T follicular helper cell (primary cell): ENCODE results near the gene ST3GAL3.
"Not testable (repeated sequence)": the region's sequence is repeated elsewhere in the genome, so short reads cannot be mapped to it uniquely, and the experiment has no call there.

Experiments
- DNase-seq: peaks from one replicate; pipeline ENCODE4 v3.0.0-alpha.2; 2020; ENCODE audit warnings: low read depth

Gene ST3GAL3

DNA sequence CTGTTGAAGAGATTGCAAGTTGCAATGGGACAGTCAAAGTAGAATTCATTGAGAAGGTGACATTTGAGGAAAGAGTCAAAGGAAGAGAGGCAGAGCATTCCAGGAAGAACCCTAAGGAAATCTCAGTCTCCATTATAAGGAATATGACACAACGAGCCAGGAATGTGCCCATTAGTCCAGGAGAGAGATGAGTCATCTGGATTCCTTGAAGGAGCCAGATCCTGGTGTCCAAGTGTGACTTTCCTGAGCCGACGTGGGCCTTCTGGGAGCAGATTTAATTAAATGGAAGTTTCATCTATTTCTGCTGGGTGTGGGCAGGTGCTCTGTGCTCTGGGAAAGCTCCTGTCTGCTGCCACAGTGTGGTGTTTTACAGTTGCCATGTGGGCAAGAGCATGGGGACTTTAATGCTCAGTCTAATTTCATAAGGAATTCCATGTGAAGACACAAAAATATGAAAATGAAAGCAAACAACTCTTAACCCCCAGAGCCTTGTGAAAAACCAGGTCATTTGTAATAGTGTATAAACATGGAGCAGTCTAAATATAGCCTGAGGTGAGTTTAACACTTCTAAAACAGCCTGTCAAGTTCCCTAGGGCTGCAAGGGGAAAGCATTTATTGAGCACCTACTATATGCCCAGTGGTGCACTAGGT lies 114.8 kb downstream of the ST3GAL3 start:
- DNase-seq = no peak

DNA sequence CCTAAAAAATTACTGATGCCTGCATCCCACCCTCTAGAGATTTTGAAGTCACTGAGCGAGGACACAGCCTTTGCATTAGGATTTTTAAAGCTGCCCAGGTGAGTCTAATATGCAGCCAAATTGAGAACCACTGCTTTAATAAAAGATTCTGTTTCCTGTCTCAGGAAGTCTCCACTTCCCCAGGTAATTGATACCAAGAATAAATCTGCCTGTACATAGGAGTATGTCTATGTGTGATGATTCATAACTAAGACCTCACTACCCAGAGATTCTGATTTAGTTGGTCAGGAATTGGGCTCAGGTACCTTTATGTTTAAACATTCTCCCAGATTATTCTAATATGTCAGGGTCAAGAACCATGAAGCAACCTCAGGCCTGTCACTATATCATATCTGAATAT lies 117.5 kb downstream of the ST3GAL3 start:
- DNase-seq = no peak

DNA sequence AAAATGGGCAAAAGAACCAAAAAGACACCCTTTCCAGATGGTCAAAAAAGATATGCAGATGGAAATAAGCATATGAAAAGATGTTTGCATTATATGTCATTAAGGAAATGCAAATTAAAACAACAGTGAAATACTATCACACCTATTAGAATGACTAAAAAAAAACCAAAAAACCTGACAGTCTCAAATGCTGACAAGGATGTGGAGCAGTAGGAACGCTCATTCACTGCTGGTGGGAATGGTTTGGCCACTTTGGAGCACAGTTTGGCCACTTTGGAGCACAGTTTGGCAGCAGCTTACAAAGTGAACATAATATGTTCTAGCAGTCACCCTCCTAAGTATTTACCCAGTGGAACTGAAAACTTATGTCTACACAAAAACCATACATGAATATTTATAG lies 121.2 kb downstream of the ST3GAL3 start:
- no peak for DNase-seq

DNA sequence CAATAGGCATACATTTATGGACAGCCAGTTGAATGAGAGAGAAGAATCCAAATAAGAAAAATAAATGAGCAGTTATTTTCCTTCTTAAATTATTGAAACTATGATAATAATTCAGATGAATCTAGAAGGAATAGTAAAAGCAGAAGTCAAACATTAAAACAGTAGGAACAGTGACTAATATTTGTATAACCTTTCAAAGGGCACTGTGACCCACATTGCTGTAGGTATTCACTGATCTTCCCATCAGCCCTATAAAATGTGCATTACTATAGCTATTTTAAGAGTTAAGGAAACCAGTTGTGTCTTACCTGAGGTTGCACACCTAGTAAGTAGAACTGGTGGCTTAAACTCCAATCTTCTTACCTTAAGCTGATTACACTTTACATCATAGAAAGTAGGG lies 123.5 kb downstream of the ST3GAL3 start:
- no peak for DNase-seq

DNA sequence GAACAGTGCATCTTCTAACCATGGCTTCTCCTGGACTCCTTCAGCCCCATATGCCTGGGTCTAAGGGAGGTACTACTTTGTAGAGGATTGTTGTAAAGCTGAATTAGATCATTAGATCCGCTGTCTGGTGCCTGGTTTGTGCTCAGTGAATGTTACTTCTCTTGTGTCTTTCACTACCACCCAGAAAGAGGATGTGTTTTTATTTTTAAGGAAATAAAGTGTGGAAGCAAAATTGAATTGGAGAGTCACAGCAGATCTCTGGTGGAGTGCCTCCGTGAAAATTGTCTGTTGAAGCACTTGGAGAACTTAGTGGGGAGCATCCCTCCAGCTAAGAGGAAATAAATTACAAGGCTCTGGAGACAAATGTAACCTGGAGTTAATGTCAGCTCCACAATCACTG lies 124.5 kb downstream of the ST3GAL3 start:
- DNase-seq = no peak

DNA sequence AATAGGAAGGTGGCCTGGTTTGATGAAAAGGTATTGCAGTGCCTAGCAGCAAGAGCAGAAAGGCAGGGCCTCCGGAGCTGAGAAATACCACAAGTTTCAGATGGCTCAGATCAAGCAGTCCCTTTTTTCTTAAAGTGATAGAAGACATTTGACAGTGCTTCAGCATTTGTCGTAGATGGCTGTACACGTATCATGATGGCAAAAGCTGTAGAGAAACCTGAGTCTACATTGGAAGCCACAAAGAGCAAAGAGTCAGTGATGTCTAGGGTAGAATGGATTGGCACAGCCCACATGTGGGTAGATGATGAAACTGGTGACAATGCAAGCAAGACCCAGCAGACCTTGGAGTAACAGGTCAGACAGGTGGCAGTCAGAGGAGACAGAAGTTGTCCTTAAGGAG lies 124.9 kb downstream of the ST3GAL3 start:
- no peak for DNase-seq

DNA sequence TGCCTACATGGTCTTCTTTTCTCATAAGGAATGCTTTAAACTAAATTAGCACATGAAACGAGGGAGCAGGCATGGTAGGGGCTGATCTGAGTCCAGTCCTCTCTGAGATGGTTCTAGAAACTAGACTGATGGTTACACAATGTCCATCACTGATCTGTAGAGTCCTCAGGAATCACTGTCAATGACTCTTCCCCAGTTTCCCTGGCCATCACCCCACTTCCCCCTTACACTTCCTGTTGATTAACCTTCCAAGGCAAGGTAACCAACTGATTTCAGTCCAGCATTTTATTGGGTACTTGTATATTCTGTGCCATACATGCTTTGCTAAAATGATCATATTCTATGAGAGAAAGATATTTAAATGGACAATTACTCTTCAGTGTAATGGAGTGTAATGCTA lies 125.7 kb downstream of the ST3GAL3 start:
- no peak for DNase-seq

DNA sequence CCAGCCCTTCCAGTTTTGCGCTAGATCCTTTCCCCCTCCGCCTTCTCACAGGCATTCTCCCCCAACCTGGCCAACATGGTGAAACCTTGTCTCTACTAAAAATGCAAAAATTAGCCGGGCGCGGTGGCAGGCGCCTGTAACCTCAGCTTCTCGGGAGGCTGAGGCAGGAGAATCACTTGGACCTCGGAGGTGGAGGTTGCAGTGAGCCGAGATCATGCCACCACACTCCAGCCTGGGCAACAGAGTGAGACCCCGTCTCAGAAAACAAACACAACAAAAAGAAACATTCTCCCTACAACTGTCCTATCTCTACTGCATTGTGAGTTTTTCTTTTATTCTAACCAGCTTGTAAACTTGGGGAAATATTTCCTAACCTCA lies 126.6 kb downstream of the ST3GAL3 start:
- DNase-seq = not testable (repeated sequence)

DNA sequence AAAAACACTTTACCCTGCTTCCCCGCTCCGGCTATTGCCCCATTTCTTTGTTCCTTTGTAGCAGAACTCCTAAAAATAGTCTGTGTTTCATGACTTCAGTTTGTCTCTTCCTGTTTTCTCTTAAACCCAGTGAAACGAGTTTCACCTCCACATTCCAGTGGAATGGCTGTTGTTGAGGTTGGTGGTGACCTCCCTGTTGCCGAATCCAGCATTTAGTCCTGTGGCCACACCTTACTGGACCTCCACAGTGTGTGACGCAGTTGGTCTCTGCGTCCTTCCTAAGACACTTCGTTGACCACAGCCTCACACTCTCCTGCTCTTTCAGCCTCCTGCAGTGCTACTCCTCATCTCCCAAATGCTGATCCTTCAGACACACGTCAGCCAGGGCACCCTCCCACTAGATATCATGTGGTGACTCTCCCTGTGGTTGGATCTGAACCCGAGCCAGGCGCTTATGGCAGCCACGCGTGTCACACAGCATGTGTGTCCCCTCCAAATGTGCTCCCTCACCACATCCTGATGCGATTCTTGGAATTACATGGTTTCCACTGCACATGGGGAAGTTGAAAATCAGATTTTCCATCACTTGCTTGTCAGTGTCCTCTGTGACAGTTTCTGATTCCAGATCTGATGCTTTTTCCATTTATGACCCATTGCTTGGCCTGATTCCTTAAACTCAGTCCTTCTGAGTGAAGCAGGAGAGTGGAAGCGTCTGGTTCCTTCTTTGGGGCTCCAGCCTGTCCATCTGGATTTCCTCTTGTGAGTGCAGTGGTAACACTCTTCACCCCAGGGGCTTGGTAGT lies 127.1 kb downstream of the ST3GAL3 start:
- DNase-seq = no peak

DNA sequence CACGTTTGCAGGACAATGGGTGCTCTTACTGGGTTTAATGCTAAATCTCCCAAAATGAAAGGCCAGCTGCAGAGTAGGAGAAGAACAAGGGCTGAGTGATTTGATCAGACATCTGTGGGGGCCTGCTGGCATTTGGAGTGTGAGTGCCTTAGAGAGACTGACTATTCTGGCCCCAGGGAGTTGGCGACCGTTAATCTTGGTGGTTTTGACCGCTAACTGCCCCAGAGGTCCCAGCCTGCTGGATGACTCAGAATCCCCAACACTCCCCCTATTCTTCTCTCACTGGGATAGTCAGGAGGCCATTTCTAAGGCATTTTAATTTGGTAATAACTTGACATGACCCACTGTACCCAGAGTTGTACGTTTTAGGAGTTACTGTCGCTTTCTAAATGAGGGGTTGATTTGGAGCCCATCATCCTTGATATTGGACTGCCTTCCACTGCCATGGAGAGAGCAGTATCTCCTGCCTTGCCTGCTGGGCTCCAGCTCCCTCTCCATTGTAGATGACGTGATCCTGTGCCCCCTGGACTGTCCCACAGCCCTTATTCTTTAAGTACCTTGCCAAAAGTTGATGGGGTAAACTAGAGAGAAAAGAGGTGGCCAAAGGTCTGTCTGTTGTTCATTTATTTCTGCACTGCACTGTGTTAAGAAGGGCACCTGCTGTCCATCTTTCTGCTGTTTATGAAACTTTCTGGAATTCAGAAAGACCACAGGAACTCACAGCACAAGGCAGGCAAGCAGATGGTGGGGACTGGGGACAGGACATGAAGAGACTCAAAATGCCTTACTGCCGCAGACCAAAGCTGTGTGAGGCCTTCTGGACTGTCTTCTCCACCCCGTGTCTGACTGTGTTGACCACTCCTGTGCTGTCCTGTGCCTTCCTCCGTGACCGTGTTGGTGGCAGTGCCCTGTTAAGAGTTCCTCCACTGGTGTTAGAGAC lies 128.0 kb downstream of the ST3GAL3 start:
- DNase-seq = no peak

DNA sequence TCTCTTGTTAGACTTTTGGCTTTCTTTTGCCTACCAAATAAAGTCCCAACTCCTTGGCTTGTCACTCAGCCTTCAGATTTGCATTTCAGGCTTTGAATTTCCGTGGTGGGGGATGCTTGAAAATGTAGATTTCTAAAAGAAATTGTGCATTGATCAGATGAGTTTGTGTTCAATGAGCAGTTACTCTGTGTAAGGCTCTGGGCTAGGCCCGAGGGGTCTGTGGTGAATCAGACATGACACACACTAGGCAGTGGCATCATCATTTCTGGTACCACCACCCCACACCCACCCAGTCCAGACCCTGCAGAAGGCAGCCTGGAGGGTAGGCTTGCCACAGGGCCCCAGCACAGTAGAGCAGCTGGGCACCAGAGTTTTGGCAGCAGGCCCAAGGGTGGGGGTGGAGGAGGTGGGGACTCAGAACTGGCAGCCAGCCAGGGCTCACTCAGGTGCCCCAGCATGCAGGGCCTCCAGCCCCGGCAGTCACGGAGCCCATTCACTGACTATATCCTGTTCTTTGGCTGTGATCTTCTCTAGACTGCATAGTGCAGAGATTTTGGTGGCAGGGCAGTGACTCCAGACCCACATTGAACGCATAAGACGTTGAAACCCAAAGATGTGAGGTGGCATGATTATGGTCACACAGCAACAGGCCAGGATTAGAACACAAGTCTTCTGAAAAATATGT lies 129.1 kb downstream of the ST3GAL3 start:
- DNase-seq = peak; percentile 57

DNA sequence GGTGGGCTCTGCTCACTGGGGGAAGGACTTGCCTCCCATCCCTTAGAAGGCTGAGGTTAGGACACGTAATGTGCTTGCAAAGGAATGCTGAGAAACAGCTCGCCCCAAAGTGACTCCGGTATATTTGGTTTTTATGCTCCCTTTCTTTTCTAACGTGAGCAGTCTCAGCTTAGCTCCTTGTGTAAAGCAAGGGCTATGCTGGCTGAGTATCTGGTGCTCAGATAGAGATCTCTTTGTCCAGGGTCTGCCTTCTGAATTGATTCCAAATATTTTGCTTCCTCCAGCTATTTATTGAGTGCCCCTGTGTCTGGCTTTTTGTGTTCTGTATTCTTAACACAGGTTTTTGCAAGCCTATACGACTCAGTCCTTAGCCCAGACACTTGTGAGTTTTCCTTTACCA lies 131.7 kb downstream of the ST3GAL3 start:
- no peak for DNase-seq

DNA sequence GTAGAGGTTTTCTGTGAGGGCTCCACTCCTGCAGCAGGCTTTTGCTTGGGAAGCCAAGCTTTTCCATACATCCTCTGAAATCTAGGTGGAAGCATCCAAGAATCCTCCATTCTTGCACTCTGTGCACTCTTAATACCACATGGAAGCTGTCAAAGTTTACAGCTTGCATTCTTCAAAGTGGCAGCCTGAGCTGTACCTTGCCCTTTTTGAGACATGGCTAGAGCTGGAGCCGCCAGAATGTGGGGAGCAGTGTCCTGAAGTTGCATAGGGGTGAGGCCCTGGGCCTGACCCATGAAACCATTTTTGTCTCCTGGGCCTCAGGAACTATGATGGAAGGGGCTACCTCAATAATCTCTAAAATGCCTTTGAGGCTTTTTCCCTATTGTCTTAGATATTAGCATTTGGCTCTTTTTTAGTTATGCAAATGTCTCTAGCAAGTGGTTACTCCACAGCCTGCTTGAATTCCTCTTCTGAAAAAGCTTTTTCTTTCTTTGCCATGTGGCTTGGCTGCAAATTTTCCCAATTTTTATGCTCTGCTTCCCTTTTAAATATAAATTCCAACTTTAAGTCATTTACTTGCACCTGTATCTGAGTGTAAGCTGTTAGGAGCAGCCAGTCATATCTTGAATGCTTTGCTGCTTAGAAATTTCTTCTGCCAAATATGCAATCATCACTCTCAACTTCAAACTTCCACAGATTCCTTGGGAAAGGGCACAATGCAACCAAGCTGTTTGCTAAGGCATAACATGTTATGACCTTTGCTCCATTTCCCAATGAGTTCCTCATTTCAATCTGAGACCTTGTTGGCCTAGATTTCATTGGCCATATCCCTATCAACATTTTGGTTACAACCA lies 134.2 kb downstream of the ST3GAL3 start:
- DNase-seq = no peak

DNA sequence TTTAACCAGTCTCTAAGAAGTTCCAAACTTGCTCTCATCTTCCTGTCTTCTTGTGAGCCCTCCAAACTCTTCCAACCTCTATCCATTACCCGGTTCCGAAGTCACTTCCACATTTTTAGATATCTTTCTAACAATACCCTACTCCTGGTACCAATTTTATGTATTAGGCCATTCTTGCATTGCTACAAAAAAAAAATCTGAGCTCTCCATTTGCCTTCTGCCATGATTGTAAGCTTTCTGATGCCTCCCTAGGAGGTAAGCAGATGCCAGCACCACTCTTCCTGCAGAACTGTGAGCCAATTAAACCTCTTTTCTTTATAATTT lies 134.8 kb downstream of the ST3GAL3 start:
- DNase-seq = no peak

DNA sequence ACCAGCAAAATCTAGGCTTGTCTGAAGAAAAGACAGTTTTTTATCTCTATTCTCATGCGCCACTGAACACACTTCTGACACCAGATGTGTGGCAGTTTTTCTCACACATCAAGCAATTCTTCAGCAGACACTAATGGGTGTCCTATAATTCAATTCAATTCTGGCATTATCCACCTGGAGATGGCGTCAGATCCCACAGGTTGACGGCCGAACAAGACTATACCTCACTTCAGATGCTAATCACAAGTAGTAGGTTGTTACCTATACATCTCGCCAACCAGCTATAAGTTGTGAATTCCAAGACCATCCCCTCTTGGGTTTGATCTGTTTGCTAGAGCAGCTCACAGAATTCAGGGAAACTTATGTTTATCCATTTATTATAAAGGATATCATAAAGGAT lies 136.3 kb downstream of the ST3GAL3 start:
- no peak for DNase-seq

DNA sequence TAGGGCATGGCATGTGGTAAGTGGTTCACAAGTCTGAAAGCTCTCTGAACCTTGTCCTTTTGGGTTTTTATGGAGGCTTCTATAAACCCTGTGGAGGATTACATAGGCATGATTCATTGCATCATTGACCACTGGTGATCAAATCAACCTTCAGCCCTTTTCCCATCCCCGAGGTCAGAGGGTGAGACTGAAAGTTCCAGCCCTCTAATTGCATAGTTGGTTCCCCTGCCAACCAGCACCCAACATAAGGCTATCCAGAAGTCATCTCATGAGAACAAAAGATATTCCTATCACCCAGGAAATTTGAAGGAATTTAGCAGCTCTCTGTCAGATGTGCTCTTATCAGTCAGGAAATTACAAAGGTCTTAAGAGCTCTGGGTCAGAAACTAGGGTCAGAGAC lies 136.8 kb downstream of the ST3GAL3 start:
- no peak for DNase-seq

DNA sequence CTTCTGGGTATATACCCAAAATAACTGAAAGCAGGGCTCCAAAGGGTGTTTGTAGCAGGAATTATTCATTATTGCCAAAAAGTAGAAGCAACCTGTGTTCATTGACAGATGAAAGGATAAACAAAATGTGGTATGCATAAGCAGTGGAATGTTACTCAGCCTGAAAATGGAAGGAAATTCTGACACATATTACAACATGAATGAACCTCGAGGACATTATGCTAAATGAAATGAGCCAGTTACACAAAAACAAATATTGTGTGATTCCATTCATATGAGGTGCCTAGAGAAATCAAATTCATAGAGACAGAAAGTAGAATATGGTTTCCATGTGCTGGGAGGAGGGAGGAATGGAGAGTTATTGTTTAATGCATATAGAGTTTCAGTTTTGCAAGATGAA lies 140.0 kb downstream of the ST3GAL3 start:
- no peak for DNase-seq

DNA sequence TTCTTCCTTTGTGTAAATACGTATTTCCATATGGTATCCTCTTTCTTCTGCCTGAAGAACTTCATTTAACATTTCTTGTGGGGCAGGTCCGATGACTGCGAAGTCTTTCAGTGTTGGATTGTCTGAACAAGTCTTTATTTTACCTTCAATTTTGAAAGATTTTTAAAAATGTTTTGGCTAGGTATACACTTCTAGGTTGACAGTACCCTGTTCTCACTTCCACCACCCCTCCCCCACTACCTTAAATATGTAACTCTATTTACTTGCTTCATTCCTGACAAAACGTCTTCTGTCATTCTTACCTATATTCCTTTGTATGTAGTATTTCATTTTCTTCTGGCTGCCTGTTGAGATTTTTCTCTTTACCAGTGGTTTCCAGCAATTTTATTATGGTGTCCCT lies 140.5 kb downstream of the ST3GAL3 start:
- DNase-seq = no peak

DNA sequence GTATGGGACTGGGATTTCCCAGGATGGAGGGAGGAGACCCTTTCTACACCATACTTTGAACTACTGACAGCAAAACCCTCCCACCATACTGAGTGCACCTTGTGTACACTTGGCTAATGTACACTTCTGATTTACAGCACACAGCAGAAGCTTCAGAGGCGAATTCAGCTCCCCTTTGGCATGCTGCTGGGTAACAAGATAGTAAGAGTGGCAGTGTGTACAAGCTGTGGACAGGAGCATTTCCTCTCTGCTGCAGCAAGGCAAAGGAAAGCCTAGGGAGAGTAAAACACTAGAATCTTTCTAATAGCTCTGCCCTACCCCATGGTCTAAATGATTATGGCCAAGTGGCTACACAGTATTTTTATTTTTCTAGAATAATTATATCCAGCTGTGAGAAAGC lies 142.3 kb downstream of the ST3GAL3 start:
- no peak for DNase-seq

DNA sequence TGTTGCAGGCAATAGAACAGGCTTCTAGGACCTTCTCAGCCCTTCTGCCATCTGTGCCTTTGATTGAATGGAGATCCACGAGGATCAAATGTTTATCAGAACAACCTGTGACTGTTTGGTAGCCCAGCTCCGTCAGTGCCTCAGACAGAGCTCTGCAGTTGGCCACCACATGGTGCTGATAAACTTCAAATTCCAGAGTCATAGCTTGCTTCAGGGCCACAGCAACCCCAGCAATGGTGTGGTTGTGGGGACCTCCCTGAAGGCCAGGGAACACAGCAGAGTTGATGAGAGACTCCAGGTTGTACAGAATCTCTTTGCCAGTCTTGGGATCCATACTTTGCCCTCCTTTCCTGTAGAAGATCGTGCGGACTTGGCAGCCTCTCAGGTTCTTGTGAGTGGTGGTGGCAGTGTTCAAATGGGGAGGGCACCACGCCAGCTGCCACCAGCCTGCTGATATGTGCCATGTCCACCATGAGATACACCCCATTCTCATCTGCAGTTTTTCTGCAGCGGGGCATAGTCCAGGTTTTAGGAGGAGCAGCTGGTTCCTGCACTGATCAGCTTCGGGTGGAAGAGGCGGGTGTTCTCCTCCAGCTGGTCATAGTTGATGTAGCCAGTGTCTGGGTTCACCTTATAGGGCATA lies 143.4 kb downstream of the ST3GAL3 start:
- no peak for DNase-seq
